OCI-LY7 (cell line): Measurements from ENCODE around the gene SARM1. TPM values are rescaled to one million over a fixed set of nuclear protein-coding genes. Genes with fewer than 3 reads are reported as not detected.

ENCODE experiments used
- BruUV-seq: library from RNA; stranded (reverse); fragments of 400-500 nt; replicated peaks from 2 replicates; lab custom pipeline; 2021; lab: Mats Ljungman, UMichigan
- CTCF ChIA-PET: fragments of 300-600 bp; sonication (Branson Sonifier 250); formaldehyde crosslinking; loops from one replicate; lab custom pipeline; 2022; ENCODE audit warnings: antibody characterized with exemption; ENCODE audit not compliant: unreplicated experiment; lab: Charles Lee
- POLR2A ChIA-PET: fragments of 300-600 bp; sonication (Branson Sonifier 250); formaldehyde crosslinking; loops from one replicate; lab custom pipeline; 2022; ENCODE audit warnings: antibody characterized with exemption; lab: Charles Lee
- DNase-seq: peaks from one replicate; pipeline ENCODE4 v3.0.0-alpha.2; 2015; ENCODE audit warnings: low spot score
- H2AFZ ChIP-seq: fragments of 200-600 bp; sonication (generic), shearing (Covaris generic); 2 replicates; pipeline ENCODE4 v1.6.1; 2014; ENCODE audit warnings: mild to moderate bottlenecking, antibody characterized with exemption, low read length, moderate library complexity
- H3K27ac ChIP-seq: fragments of 200-600 bp; sonication (generic); 2 replicates; pipeline ENCODE4 v1.5.1; 2014; ENCODE audit warnings: mixed run types, low read depth, mild to moderate bottlenecking, moderate library complexity, low read length, inconsistent platforms; ENCODE audit not compliant: poor library complexity, severe bottlenecking
- H3K36me3 ChIP-seq: fragments of 200-600 bp; sonication (generic); 2 replicates; pipeline ENCODE4 v1.6.1; 2014; ENCODE audit warnings: mild to moderate bottlenecking, antibody characterized with exemption, low read length, moderate library complexity, mixed read lengths; ENCODE audit not compliant: insufficient read depth
- H3K4me1 ChIP-seq: fragments of 200-600 bp; sonication (generic); 2 replicates; pipeline ENCODE4 v1.5.1; 2014; ENCODE audit warnings: mild to moderate bottlenecking, low read length; ENCODE audit not compliant: insufficient read depth, poor library complexity, severe bottlenecking
- H3K4me2 ChIP-seq: fragments of 200-600 bp; sonication (generic); 2 replicates; pipeline ENCODE4 v1.6.1; 2014; ENCODE audit warnings: mild to moderate bottlenecking, low read length
- H3K4me3 ChIP-seq: fragments of 200-600 bp; sonication (generic); 2 replicates; pipeline ENCODE4 v1.5.1; 2014; ENCODE audit warnings: mild to moderate bottlenecking, low read depth, low read length; ENCODE audit not compliant: poor library complexity, severe bottlenecking
- H3K79me2 ChIP-seq: fragments of 200-600 bp; sonication (generic); 2 replicates; pipeline ENCODE4 v1.6.1; 2016; ENCODE audit warnings: low read depth, mild to moderate bottlenecking, low read length, moderate library complexity, mixed read lengths; ENCODE audit not compliant: insufficient read depth
- H3K9me2 ChIP-seq: fragments of 200-600 bp; sonication (generic); 2 replicates; pipeline ENCODE4 v1.6.1; 2016; ENCODE audit warnings: mild to moderate bottlenecking, low read length, mixed read lengths; ENCODE audit not compliant: insufficient read depth
- H3K9me3 ChIP-seq: fragments of 200-600 bp; sonication (generic); 2 replicates; pipeline ENCODE4 v1.6.1; 2014; ENCODE audit warnings: mild to moderate bottlenecking, mixed run types, low read length, mixed read lengths
- H4K20me1 ChIP-seq: fragments of 200-600 bp; sonication (generic); 2 replicates; pipeline ENCODE4 v1.6.1; 2014; ENCODE audit warnings: mild to moderate bottlenecking, antibody characterized with exemption, low read length, moderate library complexity, mixed read lengths; ENCODE audit not compliant: insufficient read depth
- CTCF ChIP-seq: fragments of 200-600 bp; sonication (generic); conservative IDR thresholded peaks from 2 replicates; pipeline ENCODE4 v1.5.1; 2014; ENCODE audit warnings: mild to moderate bottlenecking, antibody characterized with exemption, low read length, moderate library complexity, mixed read lengths
- EZH2phosphoT487 ChIP-seq: fragments of 200-600 bp; sonication (generic); IDR thresholded peaks from 2 replicates; pipeline ENCODE4 v1.6.1; 2018; ENCODE audit warnings: low read depth, borderline replicate concordance, mild to moderate bottlenecking, mixed run types, antibody characterized with exemption, low read length, moderate library complexity, mixed read lengths
- intact Hi-C: fragments of 100-400 bp; cut with micrococcal nuclease; formaldehyde crosslinking; loops from one replicate; pipeline ENCODE4 v1.10.0; 2022; ENCODE audit not compliant: unreplicated experiment
- total RNA-seq, 2 experiments: library from RNA; depleted of rRNA in 1 of 2; stranded (reverse); fragments of >200 nt in 1 of 2; shearing (Covaris generic) in 1 of 2; gene quantifications; 2 replicates each; pipeline ENCODE4 v1.2.3, GENCODE V29; 2014 to 2022

Gene SARM1
- total RNA-seq, 2 experiments from 2014 or later = 7.5 to 21.3 TPM

DNA sequence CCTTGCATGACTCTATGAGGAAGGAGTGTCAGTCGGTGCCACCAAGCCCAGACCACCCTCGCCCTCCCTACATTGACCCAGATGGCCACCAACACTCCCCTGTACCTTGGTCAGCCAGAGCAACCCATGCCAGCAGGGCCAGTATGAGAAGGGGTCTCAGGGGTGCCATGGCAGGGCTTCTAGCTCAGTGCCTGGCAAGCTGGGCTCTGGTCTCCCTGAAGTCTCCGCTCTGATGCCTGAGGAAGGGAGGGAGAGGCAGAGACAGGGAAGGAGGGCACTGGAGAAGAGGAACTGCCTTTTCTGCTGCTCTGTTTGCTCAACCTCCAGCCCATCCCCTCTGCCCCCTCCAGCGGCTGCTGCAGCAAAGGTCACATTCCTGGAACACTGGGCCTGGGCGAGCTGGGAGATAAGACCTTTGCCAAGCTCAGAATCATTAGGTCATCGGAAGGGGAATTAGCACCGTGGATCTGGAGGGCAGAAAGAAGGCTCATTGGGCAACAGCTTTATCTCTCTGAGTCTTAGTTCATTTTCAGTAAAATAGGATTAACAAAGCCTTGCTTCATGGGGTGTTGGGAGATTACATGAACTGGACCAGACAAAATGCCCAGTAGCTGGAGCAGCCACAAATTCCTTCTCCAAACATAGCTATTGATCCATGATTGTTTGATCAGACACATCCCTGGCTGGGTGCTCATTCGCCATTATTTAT lies 1.3 kb upstream of the SARM1 start, which contains the start of gene VTN:
VTN (minus strand) TSS at position 273 of the 709 bp plus-strand sequence; CDS start at position 169, 104 bp downstream.
- Histone ChIP-seq H3K27ac (peak within 1 kb of the TSS; percentile 32), H3K4me3 (peak within 1 kb of the TSS; percentile 80), H3K4me2 (peak within 1 kb of the TSS; percentile 91), H3K79me2 (no peaks in the 10 kb centered on the region), H3K9me3 (no peaks in the 10 kb centered on the region), H3K9me2 (no peaks in the 10 kb centered on the region), H2AFZ (peak within 1 kb of the TSS; percentile 65; the same call in 1 of the 2 replicates), H3K36me3 (no peaks in the 10 kb centered on the region), H3K4me1 (peaks cover 20% of the 10 kb centered on the region), H4K20me1 (no peaks in the 10 kb centered on the region)
- intact Hi-C loops = loop anchor here (2.0 kb wide), 1 partner anchor 35 kb away; the partner anchor contains the start of genes IFT20 and TNFAIP1
- ChIA-PET CTCF (no interaction called here), POLR2A (interaction anchor here (0.6 to 2.7 kb wide), 2 partner anchors 9 to 13 kb away, joined by 3 to 11 read pairs; partner anchors contain the start of gene POLDIP2)
- no TSS peak for BruUV-seq
- DNase-seq = no peak
- TF ChIP-seq EZH2phosphoT487 = no peak
- TF ChIP-seq CTCF = no peak

DNA sequence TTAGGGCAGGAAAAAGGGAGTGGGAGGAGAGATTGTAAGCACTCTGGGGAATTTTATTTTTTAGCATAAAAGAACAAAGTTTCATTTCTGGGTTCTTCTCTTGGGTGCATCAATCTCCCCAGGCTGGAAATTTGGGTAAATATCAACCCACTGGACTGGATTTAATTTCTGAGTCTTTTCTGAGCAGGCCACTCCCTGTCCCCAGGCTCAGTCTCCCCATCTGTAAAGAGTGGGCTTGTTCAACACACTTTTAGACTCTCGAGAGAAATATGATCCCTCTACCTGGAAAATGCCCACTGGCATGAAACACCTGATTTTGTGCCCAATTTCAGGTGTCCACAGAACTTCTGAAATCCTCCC lies 770 bp upstream of the SARM1 start:
- Histone ChIP-seq H3K4me1 (peaks cover 20% of the 10 kb centered on the region), H2AFZ (peak overlapping the region; percentile 65; the same call in 1 of the 2 replicates), H3K9me3 (no peaks in the 10 kb centered on the region), H4K20me1 (no peaks in the 10 kb centered on the region), H3K4me3 (peak overlapping the region; percentile 80), H3K4me2 (peak overlapping the region; percentile 91), H3K9me2 (no peaks in the 10 kb centered on the region), H3K79me2 (no peaks in the 10 kb centered on the region), H3K36me3 (no peaks in the 10 kb centered on the region), H3K27ac (peak overlapping the region; percentile 32)
- TF ChIP-seq CTCF (no peak), EZH2phosphoT487 (no peak)
- POLR2A ChIA-PET = interaction anchor here (0.6 to 2.7 kb wide), 2 partner anchors 9 to 13 kb away, joined by 3 to 11 read pairs; partner anchors contain the start of gene POLDIP2
- intact Hi-C loops = loop anchor here (1.0 to 2.0 kb wide), 2 partner anchors 13 to 36 kb away; partner anchors contain the start of genes IFT20, POLDIP2 and TNFAIP1
- DNase-seq = no peak
- CTCF ChIA-PET = no interaction called here
- BruUV-seq = no TSS peak
